ENCODE results near the gene PARN. TPM values are rescaled to one million over a fixed set of nuclear protein-coding genes. Genes with fewer than 3 reads are reported as not detected.

Gene PARN
- total and polyA plus RNA-seq, 2 of the 4 experiments (the other 2 are of a cell fraction): 24.6 to 25.1 TPM

DNA sequence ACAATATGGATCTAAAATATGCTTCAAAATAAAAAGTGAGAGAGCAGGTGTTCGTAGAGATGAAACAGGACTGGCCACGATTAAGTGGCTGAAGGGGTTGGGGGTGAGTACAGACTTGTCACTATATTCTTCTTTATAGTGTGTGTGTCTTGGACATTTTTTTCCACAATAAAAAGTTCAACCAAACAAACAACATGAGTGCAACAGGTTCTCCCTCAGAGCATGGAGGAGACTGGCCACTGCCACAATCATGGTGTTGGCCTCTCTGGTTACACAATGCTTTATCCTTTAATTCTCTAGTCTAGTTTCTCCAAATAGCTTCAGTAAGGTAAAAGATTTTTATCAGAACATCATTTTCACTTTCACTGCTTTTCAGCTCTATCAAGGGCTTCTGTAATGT is 109.3 kb downstream of the PARN start:
- intact Hi-C loops (cut with micrococcal nuclease) (no loop called here), dilution Hi-C loops (cut with HindIII; ENCODE audit: low sequenced_read_pairs, unreplicated experiment) (no loop called here)

More for the DNA sequence above, 109.3 kb downstream of the PARN start:
- H4K20me1 ChIP-seq (ENCODE audit: insufficient read depth, low read length): no peaks in the 10 kb centered on the region
- POLR2A ChIA-PET (ENCODE audit: unreplicated experiment): no interaction called here
- H4K8ac ChIP-seq (ENCODE audit: low read depth in 2 of 2, low read length in 2 of 2): no peak overlapping the region
- H3K9me3 ChIP-seq (ENCODE audit: control insufficient read depth, insufficient read depth, low read length): no peaks in the 10 kb centered on the region
- H2AFZ ChIP-seq (replicated peaks; ENCODE audit: low read length, poor library complexity): no peak overlapping the region
- no peak overlapping the region for H3K4me3 ChIP-seq (ENCODE audit: insufficient read depth, low read depth, low read length)
- no peak overlapping the region for H3K27ac ChIP-seq (ENCODE audit: insufficient read depth, low read length)
- H3K9ac ChIP-seq (ENCODE audit: low read depth, low read length): no peak overlapping the region
- H2BK5ac ChIP-seq (ENCODE audit: low read depth, low read length, poor library complexity, severe bottlenecking): no peak overlapping the region
- ATAC-seq (ENCODE audit: low read depth) (no peak), DNase-seq (no peak)
- H4K91ac ChIP-seq (ENCODE audit: insufficient read depth, low read depth, low read length): no peak overlapping the region
- no CpG with 5 or more reads among the region's 2 CpGs for WGBS, 2 experiments (ENCODE audit: extremely low coverage in 2 of 2, insufficient read length in 1 of 2)
- no peak overlapping the region for H3K4ac ChIP-seq (ENCODE audit: low read depth, low read length)
- H3K18ac ChIP-seq (ENCODE audit: low read depth, low read length): no peak overlapping the region
- no peak overlapping the region for H2BK20ac ChIP-seq (ENCODE audit: low read depth, low read length)
- H3K9me1 ChIP-seq (ENCODE audit: insufficient read depth, low read length): peaks cover 3% of the 10 kb centered on the region; the same call in 1 of the 2 replicates
- no peak overlapping the region for H3K56ac ChIP-seq (ENCODE audit: extremely low read depth, insufficient read depth, low read length)
- no peak overlapping the region for H2BK15ac ChIP-seq (ENCODE audit: low read depth, low read length)
- in situ Hi-C loops (cut with MboI; ENCODE audit: low sequenced_read_pairs): no loop called here
- no peak overlapping the region for H3K14ac ChIP-seq (replicated peaks; ENCODE audit: low read depth, low read length)
- no peaks in the 10 kb centered on the region for H3K36me3 ChIP-seq (ENCODE audit: control insufficient read depth, insufficient read depth, low read length)
- H3K27me3 ChIP-seq (ENCODE audit: control insufficient read depth, insufficient read depth, low read length): no peaks in the 10 kb centered on the region
- BruUV-seq (replicated peaks): no TSS peak
- no peak overlapping the region for H2AK9ac ChIP-seq (replicated peaks; ENCODE audit: low read depth, low read length, poor library complexity)
- CTCF ChIA-PET: no interaction called here
- H2BK120ac ChIP-seq (ENCODE audit: low read depth, low read length): no peak overlapping the region
- TF ChIP-seq, protein P1, sequence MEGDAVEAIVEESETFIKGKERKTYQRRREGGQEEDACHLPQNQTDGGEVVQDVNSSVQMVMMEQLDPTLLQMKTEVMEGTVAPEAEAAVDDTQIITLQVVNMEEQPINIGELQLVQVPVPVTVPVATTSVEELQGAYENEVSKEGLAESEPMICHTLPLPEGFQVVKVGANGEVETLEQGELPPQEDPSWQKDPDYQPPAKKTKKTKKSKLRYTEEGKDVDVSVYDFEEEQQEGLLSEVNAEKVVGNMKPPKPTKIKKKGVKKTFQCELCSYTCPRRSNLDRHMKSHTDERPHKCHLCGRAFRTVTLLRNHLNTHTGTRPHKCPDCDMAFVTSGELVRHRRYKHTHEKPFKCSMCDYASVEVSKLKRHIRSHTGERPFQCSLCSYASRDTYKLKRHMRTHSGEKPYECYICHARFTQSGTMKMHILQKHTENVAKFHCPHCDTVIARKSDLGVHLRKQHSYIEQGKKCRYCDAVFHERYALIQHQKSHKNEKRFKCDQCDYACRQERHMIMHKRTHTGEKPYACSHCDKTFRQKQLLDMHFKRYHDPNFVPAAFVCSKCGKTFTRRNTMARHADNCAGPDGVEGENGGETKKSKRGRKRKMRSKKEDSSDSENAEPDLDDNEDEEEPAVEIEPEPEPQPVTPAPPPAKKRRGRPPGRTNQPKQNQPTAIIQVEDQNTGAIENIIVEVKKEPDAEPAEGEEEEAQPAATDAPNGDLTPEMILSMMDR (conservative IDR thresholded peaks at IDR 0.05; ENCODE audit: low read depth, low read length): no peak
- no peak for TF ChIP-seq BHLHE40 (IDR thresholded peaks at IDR 0.05; ENCODE audit: low read depth, low read length)
- TF ChIP-seq, protein P2, sequence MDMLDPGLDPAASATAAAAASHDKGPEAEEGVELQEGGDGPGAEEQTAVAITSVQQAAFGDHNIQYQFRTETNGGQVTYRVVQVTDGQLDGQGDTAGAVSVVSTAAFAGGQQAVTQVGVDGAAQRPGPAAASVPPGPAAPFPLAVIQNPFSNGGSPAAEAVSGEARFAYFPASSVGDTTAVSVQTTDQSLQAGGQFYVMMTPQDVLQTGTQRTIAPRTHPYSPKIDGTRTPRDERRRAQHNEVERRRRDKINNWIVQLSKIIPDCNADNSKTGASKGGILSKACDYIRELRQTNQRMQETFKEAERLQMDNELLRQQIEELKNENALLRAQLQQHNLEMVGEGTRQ (IDR thresholded peaks at IDR 0.05; ENCODE audit: low read depth, low read length): no peak
- no peak for TF ChIP-seq CEBPB (IDR thresholded peaks at IDR 0.05; ENCODE audit: low read depth, low read length)
- no peak overlapping the region for H3K23ac ChIP-seq (ENCODE audit: low read depth, low read length)
- H3K4me2 ChIP-seq (ENCODE audit: low read depth, low read length): no peak overlapping the region
- no peak overlapping the region for H2AK5ac ChIP-seq (ENCODE audit: low read depth, low read length)
- no peaks in the 10 kb centered on the region; the same call in 1 of the 2 replicates for H3K4me1 ChIP-seq (ENCODE audit: control insufficient read depth, insufficient read depth, low read length)
- H3K79me1 ChIP-seq (ENCODE audit: low read depth in 1 of 2, low read length in 2 of 2): peaks cover 0 to 15% of the 10 kb centered on the region in 2 experiments; a peak in 3 of 4 replicates
- H4K5ac ChIP-seq (ENCODE audit: low read depth, low read length): no peak overlapping the region
